ENCODE results near the gene DALRD3. TPM values are rescaled to one million over a fixed set of nuclear protein-coding genes. Genes with fewer than 3 reads are reported as not detected.

The DALRD3 gene
- total RNA-seq, 1 donor from 2014 or later, result 13.6 TPM

DNA sequence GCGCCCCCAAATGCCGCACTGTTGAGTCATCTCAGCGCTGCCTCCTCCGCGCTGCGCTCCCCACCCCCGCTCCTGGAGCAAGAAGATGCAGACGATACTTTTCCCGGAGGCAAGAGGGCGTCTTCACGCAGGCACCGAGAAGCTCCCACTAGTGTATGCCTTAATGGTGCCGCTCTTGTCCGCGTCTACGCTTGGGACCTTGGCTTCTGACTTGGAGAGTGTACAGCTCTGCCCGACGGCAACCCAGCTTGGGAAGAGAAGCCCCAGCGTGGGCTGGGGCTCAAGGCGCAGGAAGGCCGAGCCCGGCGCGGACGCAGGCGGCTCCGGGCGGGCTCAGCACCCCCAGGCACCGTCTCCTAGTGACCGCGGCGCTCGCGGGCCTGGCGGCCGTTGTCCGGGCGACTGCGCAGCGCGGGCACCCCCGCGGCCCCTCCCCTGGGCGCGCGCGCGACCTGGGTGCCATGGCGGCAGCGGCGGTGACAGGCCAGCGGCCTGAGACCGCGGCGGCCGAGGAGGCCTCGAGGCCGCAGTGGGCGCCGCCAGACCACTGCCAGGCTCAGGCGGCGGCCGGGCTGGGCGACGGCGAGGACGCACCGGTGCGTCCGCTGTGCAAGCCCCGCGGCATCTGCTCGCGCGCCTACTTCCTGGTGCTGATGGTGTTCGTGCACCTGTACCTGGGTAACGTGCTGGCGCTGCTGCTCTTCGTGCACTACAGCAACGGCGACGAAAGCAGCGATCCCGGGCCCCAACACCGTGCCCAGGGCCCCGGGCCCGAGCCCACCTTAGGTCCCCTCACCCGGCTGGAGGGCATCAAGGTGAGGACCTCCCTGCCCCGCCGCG, 28.4 kb downstream of the DALRD3 start, which contains the start of gene P4HTM:
TSS of gene P4HTM (plus strand) at position 446 of the 840 bp plus-strand sequence. CDS start at position 462, 16 bp downstream.
- DNase-seq (ENCODE audit: low spot score), result peak; percentile 91
- intact Hi-C loops (cut with DNase I), result loop anchor here (2.0 to 10.0 kb wide), 3 partner anchors 17 to 455 kb away; partner anchors contain the start of genes QRICH1 and WDR6

DNA sequence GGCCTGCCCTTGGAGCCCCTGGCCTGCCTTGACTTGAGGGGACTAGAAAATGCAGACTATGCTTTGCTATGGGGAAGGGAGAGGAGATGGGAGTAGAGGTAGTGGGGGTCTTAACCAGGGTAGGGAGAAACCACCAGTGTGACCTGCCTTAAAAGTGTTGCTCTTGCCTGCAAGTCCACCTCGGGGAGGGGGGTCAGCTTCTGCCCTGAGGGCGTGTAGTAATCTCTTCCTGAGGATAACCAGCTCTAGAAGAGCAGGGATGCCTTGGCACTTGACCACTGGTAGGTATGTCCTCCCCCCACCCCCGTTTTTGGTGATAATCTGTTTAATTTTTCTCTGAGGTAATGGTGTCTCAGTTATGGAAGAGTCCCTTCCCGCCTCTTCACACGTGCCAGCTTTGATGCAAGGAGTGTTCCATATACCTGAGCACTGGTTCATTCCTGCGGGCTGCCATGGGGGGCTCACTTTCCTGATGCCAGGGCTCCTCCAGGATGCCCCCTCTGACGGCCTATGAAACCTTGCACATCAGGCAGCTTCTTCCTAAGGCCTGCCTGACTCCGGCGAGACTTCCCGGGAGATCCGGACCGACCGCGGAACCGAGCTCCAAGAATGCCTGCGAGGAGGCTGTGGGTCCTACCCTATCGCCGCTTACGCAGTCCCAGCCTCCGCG, 29.1 kb downstream of the DALRD3 start:
- intact Hi-C loops (cut with DNase I), result loop anchor here (2.0 to 10.0 kb wide), 3 partner anchors 18 to 456 kb away; partner anchors contain the start of genes QRICH1 and WDR6

DNA sequence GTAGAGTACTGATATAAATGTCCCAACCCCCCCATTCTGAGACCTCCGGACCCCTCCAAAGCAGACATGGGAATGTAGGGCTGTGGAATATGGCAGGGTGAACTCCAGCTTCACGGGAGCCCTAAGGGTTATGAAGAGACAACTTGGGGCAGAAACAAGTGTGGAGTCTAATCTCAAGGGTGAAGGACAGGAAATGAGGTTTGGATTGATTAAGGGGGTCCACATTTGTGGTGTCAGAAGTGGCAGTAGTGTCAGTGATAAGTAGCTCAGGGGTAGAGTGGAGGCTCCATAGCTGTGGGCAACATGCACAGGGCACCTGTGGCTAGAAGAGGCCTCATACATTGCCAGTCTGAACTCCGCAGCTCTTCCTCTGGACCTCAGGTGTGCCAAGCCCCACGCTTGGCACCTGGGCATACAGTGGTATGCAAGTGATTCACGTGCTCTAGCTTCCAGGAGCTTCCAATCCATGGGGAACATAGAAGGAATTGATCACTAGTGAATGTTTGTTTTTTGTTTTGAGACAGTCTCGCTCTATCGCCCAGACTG, 32.5 kb downstream of the DALRD3 start:
- intact Hi-C loops (cut with DNase I), result loop anchor here (5.0 to 10.0 kb wide), 2 partner anchors 106 to 459 kb away; partner anchors contain the start of gene QRICH1
- DNase-seq (ENCODE audit: low spot score), result no peak

More for the DNA sequence above, 29.1 kb downstream of the DALRD3 start:
- no peak for DNase-seq (ENCODE audit: low spot score)

DNA sequence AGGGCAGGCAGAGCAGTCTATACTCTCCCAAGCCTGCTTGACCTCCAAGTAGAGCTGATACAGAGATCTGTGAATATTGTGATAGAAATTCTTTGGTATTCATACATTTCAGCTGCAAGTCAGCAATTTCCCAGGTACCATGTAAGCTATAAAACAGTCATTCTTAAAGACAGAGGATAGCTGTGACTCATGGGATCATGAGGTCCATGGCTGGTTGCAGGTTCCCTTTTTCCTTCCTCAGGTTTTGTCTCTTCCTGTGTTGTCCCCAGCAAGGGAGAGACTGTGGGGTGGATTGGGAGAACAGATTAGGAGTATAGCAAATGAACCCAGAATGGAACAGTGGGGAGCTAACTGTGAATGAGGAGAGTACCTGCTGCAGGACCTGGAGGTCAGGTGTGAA, 33.7 kb downstream of the DALRD3 start:
- DNase-seq (ENCODE audit: low spot score), result no peak
- intact Hi-C loops (cut with DNase I), result loop anchor here (5.0 to 10.0 kb wide), 2 partner anchors 108 to 460 kb away; partner anchors contain the start of gene QRICH1

DNA sequence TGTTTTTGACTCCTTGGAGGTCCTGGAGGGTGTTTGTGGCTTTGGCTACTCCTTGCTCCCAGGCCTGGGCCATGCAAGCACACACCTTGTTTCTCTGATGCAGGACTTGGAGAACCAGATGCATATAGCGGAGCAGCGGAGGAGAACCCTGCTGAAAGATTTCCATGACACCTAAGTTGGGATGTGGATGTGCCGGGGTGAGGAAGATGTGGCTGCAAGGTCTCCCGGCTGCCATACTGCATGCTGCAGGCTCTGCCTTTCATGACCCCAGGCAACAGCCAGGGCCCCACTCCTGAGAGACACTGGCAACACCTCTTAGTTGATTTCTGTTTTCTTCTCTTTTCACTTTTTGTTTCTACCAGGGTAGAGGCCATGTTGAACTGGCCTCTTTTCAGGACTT, 35.3 kb downstream of the DALRD3 start:
- DNase-seq (ENCODE audit: low spot score), result no peak
- intact Hi-C loops (cut with DNase I), result loop anchor here (10.0 kb wide), 1 partner anchor 462 kb away; no protein-coding TSS in a partner anchor

DNA sequence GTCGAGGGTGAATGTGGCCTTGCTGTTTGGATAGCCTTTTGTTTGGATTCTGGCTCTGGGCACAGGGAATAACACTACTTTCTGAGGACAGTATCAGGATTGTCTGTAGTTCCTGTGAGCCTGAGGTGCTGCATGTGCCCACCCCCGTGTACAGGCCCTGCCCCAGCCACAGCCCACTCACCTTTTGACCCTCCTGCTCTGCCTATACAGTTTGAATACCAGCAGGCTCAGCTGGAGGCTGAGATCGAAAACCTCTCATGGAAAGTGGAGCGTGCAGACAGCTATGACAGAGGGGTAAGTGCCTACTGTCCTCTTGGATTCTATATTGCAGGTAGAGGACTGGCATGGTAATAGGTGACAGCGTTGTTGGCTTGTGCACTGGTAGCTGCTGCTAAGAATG, 35.7 kb downstream of the DALRD3 start:
- DNase-seq (ENCODE audit: low spot score), result no peak
- intact Hi-C loops (cut with DNase I), result loop anchor here (10.0 kb wide), 1 partner anchor 462 kb away; no protein-coding TSS in a partner anchor

DNA sequence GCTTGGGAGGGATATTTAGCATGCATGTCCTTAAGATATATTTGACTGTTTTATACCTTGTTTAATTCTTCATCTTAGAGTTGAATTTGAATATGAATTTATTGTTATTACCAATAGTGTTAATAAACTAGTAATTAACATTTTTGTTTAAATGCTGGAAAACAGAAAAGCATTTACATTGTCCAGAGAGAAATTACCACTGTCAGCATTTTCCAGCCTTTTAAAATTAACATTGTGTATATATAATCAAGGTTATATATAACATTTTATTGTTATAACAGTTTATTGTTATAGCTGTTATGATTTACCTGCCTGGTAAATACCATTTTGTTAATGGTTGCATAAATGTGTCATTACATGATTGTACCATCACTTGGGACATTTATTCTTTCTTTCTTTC, 36.4 kb downstream of the DALRD3 start:
- intact Hi-C loops (cut with DNase I), result loop anchor here (10.0 kb wide), 1 partner anchor 463 kb away; no protein-coding TSS in a partner anchor
- no peak for DNase-seq (ENCODE audit: low spot score)

DNA sequence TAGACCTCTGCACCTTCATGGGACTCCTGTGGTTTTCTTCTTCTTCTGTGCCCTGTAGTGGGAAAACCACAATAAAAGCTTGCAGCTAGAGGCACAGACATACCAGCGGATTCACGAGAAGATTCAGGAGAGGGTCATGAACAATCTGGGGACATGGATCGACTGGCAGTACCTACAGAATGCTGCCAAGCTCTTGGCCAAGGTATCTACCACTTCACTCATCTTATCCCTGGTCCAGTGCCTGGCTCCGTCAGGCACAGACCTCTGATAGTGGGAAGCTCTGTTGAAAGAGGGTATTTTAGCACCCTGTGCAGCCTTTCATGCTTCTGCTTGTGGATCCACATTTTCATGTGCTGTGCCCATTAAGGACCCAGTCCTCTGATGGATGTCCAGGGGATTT, 38.1 kb downstream of the DALRD3 start:
- intact Hi-C loops (cut with DNase I), result loop anchor here (10.0 kb wide), 1 partner anchor 465 kb away; no protein-coding TSS in a partner anchor
- no peak for DNase-seq (ENCODE audit: low spot score)

DNA sequence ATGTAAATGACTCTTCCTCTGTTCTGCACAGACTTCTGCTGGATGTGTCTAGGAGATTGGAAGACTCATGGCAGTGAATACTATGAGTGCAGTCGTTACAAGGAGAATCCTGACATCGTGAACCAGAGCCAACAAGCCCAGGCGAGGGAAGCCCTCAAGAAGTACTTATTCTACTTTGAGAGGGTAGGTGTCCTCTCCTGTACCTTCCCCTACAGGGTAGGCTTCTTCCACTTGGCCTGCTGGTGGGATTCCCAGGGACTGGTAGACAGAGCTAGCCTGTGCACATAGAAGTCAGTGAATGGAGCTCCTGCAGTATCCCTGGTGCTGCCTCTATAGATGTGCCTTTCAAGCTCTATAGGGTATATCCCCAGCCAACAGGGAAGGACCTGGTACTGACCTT, 38.9 kb downstream of the DALRD3 start:
- intact Hi-C loops (cut with DNase I), result no loop called here
- DNase-seq (ENCODE audit: low spot score), result no peak

DNA sequence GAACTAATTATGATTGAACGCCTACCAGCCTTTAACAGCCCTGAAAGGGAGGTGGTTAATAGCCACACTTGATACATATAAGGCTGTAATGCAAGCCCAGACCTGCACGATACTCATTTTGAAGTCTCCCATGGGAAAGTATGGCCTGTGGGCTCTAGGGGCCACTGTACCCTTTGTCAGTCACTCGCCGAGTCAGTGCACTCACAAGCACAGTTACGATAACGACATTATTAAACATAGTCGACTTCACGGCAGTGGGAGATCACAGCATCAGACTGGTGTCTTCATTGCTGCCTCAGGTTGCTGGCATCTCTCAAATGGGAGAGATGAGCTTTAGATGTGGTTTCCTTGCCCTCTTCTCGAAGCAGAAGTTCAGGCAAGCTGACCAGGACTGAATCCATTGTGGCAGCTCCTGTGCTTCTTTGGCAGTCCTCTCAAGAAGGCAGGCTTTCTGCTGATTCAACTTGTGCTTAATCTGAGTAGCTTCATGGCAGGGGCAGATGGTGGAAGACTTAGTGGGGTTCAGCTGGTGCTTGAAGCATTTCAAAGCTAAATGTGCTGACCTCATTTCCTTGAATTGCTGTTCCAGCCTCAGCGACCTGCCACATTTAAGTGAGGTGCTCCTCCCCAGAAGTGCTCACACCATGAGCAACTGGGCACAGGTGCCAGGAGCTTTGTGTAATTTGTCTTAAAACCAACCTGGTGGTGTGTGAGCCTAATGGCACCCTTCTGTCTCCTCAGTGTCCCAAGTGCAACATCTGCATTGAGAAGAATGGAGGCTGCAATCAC, 44.1 kb downstream of the DALRD3 start:
- intact Hi-C loops (cut with DNase I), result no loop called here
- DNase-seq (ENCODE audit: low spot score), result no peak

DNA sequence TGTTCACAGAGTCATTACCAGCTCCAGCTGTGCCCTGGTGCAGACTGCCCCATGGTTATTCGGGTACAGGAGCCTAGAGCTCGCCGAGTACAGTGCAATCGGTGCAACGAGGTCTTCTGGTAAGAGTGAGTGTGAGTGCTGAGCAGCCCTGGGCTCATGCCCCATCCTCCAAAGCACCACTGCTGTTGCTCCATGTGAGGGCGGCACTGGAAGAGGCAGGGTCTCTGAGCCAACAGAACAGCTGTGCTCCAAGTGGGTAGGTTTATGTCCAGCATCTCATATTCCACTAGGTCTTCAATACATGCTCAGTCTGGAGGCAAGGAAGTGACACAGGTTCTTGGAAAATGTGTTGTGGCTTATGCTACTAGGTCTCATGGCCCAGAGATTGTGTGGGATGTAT, 47.8 kb downstream of the DALRD3 start:
- intact Hi-C loops (cut with DNase I), result no loop called here
- no peak for DNase-seq (ENCODE audit: low spot score)

DNA sequence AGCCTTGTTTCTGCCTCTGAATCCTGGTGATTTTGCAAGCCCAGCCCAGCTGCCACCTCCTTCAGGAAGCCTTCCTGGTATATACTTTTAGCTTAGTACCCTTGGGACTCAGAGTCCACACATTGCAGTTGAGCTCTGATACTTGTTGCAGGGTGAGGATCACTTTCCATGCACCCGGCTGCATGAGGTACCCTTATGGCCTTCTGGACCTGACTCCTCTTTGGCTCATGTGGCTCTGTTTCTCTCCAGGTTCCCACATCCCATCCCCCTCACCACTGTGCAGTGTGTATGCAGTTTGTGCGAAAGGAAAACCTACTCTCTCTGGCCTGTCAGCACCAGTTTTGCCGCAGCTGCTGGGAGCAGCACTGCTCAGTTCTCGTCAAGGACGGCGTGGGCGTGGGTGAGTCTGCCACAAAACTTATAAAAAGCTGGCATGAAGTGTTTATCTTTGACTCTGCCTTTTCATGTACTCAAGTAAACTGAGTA, 51.5 kb downstream of the DALRD3 start:
- intact Hi-C loops (cut with DNase I), result no loop called here
- DNase-seq (ENCODE audit: low spot score), result no peak

DNA sequence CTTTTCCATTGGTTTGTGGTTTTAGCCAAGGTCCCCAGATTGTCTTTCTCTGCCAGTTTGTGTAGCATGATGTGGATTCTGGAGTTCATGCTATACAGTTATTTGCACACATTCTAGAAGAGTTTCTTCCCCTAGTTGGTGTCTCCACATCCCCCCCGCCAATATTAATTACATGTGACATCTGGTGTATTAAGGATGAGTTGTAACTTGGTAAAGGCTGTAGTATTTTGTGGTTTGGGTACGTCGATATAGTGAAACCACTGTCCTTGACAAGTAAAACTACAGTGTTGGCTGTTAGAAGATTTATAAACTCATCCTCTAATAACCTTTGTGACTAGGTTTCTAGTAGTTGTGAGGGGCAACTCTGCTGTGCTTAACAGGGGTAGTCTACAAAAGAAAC, 52.0 kb downstream of the DALRD3 start:
- intact Hi-C loops (cut with DNase I), result no loop called here
- DNase-seq (ENCODE audit: low spot score), result no peak

Small RNA genes lying within 50 kb of the gene (microRNA-seq; reads per million reads assigned to microRNA genes)
- gene MIR191 (4,538 reads per million, percentile 92 among the genes with 10 or more reads in this experiment), gene MIR425 (499 reads per million, percentile 80 among the genes with 10 or more reads in this experiment)

Other genes with a start within 250 kb of the DALRD3 start
- 48.1 TPM for gene PRKAR2A, start 170.7 kb downstream of the DALRD3 start, total RNA-seq
- gene SLC25A20, start 119.7 kb downstream of the DALRD3 start, total RNA-seq, result 36.7 TPM
- 121 TPM for gene ARIH2, start 99.7 kb downstream of the DALRD3 start, total RNA-seq
- gene P4HTM, start 28.3 kb downstream of the DALRD3 start, total RNA-seq, result 37.0 TPM
- 96.6 TPM for gene WDR6, start 11.2 kb downstream of the DALRD3 start, total RNA-seq
- 140 TPM for gene NDUFAF3, start 3.5 kb upstream of the DALRD3 start, total RNA-seq
- gene IMPDH2, start 10.8 kb upstream of the DALRD3 start, total RNA-seq, result 49.5 TPM
- 54.5 TPM for gene QRICH1, start 75.5 kb upstream of the DALRD3 start, total RNA-seq
- gene QARS1, start 86.2 kb upstream of the DALRD3 start, total RNA-seq, result 149 TPM
- 58.5 TPM for gene USP19, start 102.2 kb upstream of the DALRD3 start, total RNA-seq
- 788 TPM for gene LAMB2, start 114.5 kb upstream of the DALRD3 start, total RNA-seq
- gene CCDC71, start 147.8 kb upstream of the DALRD3 start, total RNA-seq, result 11.4 TPM
- 132 TPM for gene KLHDC8B, start 153.0 kb upstream of the DALRD3 start, total RNA-seq